Activated naive CD4-positive, alpha-beta T cell treated with Interleukin-2 at 50 U/mL for 16 hours (primary cell): ENCODE measurements around the gene MPRIP.
A peak's percentile ranks its signal among the peaks of the same experiment; 100 is the strongest.
"Not testable (repeated sequence)": the region's sequence is repeated elsewhere in the genome, so short reads cannot be mapped to it uniquely, and the experiment has no call there.

Experiments used
- DNase-seq: peaks from one replicate; pipeline ENCODE4 v3.0.0-alpha.2; 2020

MPRIP gene

DNA sequence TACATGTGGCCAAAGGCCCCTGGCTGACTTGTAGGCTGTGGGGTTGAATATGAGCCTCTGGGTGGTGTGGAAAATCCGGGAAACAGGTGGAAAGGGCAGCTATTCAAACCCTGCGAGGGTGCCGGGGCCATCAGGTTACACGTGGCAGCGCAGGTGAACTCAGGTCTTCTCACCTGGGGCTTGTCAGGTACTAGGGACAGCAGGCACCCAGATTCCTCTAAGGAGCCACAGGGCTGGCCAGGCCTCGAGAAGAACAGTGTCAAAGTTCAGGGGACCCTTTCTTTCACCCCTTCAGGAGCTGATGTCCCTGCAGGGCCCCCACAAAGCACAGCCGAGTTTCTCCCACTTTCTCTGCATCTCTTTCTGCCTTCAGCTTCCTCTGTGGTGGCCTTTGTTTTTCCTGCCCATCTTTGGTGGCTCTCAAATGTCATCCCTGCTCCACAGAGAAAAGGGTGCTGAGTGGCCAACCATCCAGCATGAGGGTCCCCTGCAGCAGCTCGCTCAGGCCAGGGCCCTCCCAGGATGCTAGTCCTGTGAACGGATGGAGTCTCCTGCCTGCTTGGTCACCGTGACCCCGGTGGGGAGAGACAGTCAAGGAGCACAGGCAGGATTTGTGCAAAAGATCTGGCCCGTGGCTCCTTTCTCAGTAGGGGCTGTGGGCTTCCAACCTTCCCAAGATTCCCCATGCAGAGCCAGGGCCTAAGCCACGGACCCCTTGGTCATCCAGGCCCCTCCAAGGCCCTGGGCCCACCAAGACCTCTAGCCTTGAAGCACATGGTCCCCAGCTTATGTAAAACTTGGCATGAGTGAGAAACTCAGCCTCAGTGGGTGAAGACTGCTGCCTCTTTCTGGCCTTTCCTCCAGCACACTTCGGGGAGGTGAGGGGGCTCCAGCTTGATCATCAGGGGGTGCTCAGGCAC is 28.2 kb upstream of the MPRIP start:
- DNase-seq, result not testable (repeated sequence)

DNA sequence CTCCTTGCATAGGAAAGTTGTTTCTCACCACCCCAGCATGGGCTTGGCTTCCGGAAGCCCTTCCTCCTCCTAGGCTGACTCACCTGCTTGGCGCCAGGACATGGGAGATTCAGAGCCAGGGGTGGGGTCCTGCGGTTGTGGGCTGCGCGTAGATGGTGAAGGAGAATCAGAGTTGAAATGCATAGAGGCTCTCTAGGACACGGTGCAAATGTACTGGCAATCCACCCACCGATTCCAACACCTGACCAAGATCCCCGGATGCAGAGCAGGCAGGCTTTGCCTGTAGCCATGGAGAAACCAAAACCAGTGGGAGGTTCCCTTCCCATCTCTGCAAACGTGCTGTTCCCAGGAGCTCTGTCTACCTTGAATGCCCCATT is 27.5 kb upstream of the MPRIP start:
- not testable (repeated sequence) for DNase-seq

DNA sequence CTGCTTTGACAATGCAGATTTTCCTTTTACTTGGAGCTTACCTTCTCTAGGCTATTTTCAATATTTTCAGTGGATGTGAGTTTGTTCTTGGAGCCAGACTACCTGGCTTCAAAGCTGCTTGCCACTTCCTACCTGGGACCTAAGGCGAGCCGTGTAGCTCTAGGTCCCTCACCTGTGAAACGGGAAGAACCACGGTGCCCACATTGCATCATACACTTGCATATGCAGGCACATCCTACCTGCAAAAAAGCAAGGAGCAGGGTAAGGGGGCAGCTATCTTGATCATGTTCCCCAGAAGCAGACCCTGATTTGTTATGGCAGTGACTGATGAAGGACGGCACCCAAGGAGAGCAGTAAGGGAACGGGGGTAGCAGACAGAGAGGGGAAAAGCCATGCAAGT is 27.0 kb upstream of the MPRIP start:
- DNase-seq, result no peak

DNA sequence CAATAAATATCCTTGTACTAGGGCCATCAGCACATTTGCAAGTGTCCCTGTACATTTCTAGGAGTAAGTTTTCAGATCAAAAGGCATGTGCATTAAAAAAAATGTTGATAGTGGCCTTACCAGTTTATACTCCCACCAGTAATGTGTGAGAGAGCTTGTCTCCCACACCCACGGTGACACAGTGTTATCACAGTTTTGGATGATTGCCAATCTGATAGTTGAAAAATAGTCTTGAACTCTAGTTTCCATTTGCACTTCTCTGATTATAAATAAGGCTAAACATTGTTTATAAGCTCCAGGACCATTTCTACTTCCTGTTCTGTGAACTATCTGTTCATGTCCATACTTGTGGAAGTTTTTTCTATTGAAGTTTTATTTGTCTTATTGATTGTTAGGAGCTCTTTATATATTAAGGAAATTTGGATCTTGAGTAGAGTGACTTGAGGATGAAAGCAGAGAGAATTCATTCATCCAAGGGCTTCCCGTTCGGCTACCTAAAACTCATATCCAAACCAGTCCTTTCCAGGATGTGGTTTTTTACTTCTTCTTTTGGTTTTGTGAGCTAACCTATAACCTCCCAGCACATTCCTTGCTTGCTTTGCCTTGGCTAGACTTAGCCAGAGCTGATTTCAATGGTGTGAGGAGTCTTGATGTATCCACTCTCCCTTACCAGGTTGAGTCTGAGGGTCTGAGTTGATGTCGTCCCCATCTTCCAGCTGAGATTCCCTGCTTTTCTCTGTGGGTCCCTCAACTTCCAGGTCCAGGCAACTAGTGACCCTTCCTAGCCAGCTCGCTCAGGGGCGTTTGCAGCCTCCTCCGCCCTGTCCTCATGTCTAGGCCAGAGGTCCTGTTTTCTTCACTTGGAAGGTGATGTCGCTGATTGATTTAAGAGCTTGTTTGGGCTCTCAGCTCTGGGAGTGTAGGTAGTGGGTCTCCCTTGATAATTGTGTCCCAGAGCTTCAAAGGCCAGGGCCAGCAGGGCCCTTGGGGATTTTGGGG is 25.8 kb upstream of the MPRIP start:
- peak; percentile 29 for DNase-seq

DNA sequence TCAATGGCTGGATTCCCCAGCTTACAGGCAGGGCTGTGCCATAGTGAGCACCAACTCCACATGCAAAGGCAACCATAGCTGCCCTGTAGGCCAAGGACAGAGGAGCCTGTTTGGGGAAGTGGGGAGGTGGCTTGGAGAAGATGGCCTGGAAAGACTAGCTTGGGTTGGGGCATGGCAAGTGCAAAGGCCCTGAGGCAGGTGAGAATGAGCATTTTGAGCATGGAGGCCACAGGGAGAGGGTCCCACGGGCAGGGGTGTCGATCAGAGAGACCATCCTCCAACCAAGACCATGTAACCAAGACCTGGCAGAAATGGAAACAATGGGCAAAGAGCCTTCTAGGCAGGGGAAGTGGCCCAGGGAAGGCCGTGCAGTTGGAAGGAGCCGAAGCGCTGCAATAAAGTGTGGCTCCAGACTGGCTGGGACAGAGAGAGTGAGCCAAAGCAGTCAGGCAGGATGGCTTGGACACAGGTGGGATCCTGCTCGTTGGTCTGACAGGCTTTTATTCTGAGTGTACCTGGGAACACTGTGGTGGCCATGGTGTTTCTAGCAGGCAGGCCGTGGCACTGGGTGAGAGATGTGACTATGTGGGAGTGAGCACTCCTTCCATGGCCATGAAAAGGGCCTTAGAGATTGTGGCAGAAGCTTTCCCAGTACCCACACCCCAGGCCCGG is 24.8 kb upstream of the MPRIP start:
- no peak for DNase-seq

DNA sequence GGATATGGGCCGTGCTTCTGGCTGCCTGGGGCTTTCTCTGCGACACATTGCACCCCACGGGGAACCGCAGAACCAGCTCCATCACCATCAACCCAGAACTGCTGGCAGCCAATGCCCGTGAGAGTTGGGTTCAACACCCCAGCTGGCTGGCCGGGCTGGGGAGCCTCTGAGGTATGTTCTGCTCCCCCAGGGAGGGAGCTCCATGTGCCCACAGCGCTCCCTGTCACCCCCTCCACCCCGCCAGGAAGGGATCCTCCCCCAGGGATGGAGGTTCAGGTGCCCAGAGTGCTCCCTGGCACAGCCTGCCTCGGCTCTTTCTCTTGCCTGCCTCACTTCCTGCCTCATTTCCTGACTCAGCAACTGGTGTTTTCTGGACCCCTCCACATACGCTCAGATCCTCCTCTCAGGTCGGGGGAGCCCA is 24.2 kb upstream of the MPRIP start:
- no peak for DNase-seq

DNA sequence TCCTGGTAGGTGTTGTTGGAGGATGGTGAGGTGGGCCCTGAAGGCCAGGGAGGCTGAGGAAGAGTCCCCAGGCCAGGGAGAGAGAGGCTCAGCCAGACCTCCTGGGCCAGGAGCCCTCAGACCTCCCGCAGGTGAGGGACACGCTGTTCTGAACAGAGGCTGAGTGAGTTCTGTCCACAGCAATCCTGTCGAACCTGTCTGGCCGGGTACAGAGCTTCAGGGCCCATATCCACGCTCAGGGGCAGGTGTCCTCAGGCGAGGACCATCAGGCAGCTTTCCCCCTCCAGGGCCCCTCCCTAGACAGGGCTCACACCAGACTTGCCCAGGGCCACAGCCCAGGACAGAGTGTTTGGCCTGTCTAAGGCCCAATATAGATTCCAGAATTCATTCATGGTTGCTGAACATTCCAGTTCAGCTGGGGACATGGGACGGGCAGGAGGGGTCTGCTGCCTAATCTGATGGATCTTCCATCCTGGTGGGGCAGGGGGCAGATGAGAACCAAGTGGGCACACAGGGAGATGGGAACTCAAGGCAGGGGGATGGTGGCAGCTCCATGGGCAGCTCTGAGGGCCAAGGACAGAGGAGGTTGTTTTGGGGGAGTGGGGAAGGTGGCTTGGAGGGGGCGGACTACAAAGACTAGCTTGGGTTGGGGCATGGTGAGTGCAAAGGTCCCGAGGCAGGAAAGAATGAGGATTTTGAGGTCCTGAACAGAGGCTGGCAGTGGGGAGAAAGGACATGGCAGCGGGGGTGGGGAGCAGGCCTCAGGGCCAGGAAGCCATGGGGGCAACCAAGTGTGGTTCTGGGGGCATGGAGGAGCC is 23.4 kb upstream of the MPRIP start:
- DNase-seq, result no peak

DNA sequence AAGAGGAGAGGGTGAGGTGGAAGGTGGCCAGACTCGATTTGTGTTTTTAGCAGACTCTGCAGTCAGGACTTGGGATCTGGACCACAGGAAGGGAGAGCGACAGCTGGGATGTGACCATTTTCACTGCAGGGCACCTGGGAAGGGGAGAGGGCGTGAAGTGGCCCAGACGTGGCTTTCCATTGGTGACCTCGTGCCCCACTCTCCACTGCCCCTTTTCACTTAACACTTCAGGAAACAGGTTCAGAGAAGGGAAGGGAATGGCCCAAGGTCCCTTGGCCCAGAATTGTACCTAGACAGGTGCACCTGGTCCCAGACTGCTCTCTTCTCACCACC is 22.9 kb upstream of the MPRIP start:
- no peak for DNase-seq

DNA sequence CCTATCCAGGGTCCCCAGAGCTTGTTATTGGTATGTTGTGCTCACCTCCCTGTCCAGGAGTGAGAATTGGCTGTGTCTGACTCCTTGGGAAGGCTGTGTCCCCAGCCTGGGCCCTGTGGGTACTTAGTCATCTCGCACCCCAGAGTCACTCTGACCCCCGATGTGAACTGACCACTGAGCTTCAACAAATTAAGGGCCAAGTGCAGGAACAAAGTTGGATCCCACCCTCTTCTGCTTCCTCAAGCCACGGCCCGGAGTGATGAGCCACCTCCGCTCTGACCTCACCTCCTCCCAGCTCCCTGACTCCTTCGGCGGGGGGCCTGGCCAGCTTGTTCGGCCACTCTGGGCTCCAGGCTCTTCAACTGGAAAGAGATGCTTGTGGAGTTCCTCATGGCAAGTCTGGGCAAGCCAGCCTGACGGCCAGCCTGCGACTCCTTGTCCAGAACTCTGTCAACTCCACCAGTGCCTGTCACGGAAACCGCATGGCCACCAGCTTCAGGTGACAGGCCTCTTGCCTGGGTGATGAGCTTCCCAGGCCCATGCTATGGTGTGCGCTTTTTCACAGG is 22.3 kb upstream of the MPRIP start:
- DNase-seq, result no peak

DNA sequence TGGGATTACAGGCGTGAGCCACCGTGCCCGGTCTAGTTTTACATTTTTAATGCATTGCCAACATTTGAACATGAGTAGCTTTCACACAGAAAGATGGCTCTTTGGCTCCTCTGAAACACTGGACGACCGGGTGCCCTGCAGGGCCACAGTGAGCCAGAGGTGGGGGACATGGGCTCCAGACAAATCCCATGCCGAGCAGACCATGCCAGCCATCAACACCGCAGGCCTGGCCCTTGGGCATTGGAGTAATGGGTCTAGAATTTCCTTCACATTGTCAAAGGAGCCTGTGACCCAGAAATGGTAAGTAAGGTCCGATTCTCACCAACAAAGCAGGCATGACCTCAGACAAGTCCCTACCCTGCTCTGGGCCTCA is 21.4 kb upstream of the MPRIP start:
- DNase-seq, result no peak

DNA sequence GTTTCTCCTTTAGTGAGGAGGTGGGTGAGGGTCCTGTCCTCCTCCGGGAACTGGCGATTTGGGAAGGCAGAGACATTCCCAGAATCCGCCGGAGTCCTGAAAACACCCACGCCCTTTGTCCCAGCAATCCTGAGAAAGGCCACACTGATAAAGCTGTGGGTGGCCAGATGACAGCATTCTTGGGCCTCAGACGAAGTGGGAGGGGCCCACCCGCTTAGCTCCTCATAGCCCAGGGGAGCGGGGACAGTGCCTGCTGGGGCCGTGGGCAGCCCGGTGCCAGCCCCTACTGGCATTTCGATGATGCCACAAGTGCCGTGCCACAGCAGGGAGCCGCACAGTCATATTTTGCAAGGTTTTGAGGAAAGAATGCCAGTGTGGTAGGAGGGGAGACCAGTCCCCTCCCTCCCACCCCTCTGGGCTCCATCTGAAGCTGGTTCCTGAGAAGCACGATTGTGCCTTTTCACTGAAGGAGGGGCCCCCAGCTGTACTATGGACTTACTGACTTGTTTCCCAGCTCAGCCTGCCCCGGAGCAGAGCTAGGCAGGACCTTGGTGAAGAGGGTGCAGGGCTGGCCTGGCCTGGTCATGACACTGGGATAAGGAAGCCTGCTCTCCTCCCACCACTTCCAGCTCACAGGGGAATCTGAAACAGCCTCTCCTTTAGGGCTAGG is 20.9 kb upstream of the MPRIP start:
- no peak for DNase-seq

DNA sequence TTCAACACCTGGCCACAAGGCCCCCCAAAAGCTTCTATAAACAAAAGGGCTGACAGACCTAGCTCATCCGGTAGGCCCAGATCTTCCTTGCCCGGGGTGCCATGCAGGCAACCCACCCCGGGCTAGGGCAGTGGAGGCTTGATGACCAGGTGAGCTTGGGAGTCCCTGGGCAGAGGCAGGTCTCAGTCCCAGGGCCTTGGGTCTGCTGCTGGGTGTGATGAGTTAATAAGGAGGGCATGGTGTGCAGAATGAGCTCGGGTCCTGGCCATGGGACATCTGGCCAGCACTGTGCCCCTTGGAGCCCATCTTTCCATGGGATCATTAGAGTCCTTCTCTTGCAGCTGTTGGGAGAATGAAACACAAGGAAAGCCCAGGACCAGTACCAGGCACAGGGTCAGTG is 20.2 kb upstream of the MPRIP start:
- DNase-seq, result no peak

DNA sequence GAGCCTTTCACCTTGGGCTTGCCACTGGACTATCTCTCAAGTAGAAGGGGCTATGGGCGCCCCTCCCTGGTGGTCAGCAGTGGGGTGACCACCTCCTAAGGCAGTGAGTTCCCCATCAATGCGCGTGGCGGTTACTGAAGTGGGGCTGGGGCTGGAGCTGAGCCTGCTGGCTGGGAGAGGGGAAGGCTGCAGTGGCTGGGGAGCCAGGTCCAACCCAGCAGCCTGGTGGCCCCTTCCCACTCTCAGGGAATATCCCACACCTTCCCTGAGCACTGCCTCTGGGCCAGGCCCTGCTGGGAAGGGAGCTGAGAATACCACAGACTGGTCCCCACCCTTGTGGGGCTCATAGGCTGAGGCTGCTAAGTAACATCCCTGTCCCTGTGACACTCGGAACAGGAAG is 19.8 kb upstream of the MPRIP start:
- DNase-seq, result no peak

DNA sequence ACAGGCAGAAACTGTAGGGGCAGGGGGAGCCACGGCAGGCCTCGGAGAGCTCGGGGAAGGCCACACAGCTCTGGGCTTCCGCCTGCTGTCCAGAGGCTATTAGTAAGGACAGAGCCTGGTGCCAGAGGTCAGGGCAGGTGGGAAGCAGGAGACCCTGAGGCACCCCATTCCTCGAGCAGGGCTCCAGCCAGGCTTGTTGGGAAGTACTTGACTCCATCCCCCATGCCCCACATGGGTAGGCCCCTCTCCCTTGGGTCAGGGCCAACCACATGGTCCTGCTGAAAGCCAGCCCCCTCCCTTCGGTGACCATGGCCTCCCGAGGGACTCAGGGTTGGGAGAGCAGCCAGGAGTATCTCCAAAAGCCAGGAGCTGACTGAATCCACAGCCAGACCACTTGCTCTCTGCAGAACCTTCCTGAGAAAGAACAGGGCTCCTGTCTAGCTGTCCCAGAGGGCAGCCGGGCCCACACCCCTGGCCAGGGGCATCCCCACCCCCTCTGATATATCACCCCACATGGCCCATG is 17.4 kb upstream of the MPRIP start:
- DNase-seq, result no peak

DNA sequence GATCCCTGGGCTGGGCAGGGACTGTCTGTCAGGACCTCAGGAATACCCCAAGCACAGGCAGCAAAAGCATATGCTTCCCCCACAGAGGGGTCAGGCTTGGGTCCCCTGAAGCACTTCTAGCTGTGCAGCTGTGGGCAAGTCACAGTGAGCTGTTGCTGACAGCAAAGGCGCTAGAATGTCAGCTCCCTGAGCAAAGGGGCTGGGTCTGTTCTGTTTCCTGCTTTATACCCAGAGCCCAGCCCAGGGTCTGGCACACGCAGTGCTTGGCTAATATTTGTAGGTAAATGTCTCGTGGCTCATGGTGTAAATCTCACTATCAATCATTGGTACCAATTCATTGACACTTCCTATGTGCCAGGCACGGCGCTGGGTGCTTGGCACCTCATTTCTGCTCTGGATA is 16.6 kb upstream of the MPRIP start:
- DNase-seq, result no peak

DNA sequence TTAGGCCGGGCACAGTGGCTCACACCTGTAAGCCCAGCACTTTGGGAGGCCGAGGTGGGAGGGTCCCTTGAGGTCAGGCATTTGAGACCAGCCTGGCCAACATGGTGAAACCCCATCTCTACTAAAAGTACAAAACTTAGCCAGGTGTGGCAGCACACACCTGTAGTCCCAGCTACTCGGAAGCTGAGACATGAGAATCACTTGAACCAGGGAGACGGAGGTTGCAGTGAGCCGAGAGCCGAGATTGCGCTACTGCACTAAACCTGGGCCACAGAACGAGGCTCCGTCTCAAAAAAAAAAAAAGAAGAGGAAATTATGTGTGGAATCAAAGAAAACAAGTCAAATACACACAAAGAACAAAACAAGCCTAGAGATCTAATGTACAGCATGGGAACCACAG is 16.1 kb upstream of the MPRIP start:
- DNase-seq, result no peak

DNA sequence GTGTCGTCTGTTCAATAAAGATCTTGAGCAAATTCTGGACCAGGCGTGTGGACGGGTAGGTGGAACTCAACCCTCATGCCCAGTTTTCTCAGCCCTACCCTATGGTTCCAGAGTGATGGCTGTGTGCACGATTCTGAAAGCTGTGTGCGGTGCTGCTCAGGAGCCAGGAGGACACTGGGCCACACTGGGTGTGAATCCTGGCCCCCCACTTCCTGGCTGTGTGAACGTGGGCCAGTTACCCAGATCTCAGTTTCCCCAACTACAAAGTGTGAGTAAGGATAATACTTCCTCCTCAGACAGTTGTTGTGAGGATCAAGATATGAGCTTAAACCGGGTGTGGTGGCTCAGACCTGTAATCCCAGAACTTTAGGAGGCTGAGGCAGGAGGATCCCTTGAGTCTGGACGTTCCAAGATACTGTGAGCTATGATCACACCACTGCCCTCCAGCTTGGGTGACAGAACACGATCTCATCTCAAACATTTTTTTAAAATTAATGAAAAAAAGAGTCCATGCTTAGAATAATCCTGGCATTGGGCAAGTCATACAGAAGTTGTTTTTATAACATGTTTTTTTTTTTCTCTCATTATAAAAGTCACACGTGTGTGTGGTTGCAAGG is 14.7 kb upstream of the MPRIP start:
- DNase-seq, result no peak

DNA sequence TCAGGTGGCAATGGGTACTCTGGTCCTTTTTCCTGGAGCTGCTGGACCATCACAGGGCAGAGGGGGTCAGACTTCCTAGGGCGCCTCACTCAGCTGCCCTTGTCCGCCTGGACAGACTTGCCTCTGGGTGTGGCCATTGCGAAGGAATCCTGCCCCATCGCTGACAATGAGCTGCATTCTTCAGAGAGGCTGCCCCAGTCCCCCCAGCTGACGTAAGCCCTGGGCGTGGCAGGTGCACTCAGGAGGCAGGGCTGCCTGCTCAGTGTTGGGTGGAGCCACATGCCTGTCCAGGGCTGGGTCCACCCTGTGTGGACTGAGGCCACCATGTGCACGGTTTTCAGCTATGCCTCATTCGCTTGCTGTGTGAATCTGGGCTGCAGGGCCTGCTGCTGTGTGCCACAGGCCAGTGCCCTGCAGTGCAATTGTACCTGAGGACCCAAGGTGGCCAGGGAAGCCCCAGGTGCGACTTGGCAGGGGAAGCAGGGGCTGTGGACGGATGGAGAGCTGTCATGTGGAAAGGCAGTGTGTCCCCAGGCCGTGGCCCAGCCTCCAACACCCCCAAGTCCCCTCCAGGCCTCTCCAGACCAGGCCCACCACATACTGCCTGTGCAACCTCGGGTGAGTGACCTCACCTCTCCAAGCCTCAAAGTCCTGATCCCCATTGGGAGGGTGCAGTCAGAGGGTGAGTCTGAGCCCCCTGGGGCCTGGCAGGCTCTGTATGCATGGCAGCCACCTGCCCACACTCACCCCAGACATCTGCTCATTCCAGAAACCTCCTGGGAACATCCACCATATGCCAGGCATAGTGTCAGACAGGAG is 14.0 kb upstream of the MPRIP start:
- DNase-seq, result no peak

DNA sequence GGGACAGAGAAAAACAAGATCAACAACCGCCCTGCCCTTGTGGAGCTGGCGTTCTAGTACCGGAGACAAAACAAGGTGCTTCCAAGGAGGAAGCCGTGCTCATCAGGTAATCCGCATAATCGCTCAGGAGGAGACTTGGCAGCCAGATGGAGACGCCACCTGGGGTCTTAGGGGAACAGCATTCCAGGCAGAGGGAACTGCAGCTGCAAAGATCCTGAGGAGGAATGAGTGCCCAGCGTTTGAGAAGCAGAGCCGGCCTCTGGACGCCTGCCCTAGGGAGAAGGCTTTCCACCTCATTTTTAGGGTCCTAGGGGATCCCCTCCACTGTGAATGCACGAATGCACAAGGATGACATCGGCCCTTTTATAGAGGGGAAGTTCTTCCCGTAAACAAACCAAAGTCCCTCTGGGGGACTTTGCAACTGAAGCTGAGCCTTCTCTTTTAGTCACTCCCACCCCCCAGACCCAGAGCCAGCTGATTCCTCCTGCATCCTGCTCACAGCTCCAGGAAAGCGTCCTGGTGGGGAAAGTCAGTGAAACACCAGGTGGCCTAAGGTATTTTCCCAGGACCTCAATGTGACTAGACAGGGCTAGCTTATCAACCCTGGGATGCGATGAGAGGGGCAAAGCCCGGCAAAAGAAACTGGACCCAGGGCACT is 13.2 kb upstream of the MPRIP start:
- DNase-seq, result no peak
